ENCODE data around the gene LUC7L.
"Not testable (repeated sequence)": the region's sequence is repeated elsewhere in the genome, so short reads cannot be mapped to it uniquely, and the experiment has no call there.

LUC7L gene

DNA sequence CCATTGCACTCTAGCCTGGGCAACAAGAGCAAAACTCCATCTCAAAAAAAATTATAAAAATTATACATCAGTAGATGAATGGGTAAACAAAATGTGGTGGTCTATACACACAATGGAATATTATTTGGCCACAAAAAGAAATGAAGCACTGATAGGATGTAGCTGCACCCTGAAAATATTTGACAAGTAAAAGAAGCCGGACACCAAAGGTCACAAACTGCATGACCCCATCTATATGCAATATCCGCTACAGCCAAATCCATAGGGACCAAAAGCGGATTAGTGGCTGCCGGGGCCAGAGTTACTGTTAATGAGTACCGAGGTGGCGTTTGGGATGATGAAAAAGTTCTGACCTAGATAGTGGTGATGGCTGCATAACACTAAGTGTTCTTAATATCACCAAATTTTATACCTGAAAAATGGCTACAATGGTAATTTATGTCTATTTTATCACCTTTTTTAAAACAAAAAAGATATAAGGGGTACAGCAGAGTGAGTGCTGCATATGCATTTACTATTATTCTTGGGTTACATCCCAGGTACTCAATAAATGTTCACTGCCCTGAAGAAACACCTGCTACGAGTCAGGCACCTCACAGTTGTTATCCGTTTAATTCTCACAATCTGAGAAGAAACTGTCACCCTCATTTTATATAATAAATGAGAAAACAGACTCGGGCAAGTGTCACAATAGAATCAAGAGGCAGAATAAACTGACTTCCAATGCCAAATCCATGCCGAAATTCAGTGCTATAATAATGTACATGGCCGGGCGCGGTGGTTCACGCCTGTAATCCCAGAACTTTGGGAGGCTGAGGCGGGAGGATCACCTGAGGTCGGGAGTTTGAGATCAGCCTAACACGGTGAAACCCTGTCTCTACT, 49.8 kb downstream of the LUC7L start:
- DNase-seq, result no peak

DNA sequence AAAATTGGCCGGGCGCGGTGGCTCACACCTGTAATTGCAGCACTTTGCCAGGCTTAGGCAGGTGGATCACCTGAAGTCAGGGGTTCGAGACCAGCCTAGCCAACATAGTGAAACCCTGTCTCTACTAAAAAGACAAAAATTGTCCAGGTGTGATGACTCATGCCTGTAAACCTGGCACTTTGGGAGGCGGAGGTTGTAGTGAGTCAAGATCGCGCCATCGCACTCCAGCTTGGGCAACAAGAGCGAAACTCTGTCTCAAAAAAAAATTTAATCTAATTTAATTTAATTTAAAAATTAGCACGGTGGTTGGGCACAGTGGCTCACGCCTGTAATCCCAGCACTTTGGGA, 50.6 kb downstream of the LUC7L start:
- DNase-seq, result no peak

DNA sequence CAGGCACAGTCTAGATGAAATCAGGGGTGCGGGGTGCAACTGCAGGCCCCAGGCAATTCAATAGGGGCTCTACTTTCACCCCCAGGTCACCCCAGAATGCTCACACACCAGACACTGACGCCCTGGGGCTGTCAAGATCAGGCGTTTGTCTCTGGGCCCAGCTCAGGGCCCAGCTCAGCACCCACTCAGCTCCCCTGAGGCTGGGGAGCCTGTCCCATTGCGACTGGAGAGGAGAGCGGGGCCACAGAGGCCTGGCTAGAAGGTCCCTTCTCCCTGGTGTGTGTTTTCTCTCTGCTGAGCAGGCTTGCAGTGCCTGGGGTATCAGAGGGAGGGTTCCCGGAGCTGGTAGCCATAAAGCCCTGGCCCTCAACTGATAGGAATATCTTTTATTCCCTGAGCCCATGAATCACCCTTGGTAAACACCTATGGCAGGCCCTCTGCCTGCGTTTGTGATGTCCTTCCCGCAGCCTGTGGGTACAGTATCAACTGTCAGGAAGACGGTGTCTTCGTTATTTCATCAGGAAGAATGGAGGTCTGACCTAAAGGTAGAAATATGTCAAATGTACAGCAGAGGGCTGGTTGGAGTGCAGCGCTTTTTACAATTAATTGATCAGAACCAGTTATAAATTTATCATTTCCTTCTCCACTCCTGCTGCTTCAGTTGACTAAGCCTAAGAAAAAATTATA, 51.1 kb downstream of the LUC7L start:
- DNase-seq, result no peak

DNA sequence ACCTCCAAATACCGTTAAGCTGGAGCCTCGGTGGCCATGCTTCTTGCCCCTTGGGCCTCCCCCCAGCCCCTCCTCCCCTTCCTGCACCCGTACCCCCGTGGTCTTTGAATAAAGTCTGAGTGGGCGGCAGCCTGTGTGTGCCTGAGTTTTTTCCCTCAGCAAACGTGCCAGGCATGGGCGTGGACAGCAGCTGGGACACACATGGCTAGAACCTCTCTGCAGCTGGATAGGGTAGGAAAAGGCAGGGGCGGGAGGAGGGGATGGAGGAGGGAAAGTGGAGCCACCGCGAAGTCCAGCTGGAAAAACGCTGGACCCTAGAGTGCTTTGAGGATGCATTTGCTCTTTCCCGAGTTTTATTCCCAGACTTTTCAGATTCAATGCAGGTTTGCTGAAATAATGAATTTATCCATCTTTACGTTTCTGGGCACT, 51.8 kb downstream of the LUC7L start:
- no peak for DNase-seq

DNA sequence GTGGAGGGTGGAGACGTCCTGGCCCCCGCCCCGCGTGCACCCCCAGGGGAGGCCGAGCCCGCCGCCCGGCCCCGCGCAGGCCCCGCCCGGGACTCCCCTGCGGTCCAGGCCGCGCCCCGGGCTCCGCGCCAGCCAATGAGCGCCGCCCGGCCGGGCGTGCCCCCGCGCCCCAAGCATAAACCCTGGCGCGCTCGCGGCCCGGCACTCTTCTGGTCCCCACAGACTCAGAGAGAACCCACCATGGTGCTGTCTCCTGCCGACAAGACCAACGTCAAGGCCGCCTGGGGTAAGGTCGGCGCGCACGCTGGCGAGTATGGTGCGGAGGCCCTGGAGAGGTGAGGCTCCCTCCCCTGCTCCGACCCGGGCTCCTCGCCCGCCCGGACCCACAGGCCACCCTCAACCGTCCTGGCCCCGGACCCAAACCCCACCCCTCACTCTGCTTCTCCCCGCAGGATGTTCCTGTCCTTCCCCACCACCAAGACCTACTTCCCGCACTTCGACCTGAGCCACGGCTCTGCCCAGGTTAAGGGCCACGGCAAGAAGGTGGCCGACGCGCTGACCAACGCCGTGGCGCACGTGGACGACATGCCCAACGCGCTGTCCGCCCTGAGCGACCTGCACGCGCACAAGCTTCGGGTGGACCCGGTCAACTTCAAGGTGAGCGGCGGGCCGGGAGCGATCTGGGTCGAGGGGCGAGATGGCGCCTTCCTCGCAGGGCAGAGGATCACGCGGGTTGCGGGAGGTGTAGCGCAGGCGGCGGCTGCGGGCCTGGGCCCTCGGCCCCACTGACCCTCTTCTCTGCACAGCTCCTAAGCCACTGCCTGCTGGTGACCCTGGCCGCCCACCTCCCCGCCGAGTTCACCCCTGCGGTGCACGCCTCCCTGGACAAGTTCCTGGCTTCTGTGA, 52.5 kb downstream of the LUC7L start, which contains the start of gene HBA1:
HBA1 (plus strand) TSS at position 204 of the 906 bp plus-strand sequence; CDS start at position 241, 37 bp downstream.
- not testable (repeated sequence) for DNase-seq

- DNase-seq, result not testable (repeated sequence)
These were observed 53.2 kb downstream of the LUC7L start for GRCh38 chr16:176006-176405.

DNA sequence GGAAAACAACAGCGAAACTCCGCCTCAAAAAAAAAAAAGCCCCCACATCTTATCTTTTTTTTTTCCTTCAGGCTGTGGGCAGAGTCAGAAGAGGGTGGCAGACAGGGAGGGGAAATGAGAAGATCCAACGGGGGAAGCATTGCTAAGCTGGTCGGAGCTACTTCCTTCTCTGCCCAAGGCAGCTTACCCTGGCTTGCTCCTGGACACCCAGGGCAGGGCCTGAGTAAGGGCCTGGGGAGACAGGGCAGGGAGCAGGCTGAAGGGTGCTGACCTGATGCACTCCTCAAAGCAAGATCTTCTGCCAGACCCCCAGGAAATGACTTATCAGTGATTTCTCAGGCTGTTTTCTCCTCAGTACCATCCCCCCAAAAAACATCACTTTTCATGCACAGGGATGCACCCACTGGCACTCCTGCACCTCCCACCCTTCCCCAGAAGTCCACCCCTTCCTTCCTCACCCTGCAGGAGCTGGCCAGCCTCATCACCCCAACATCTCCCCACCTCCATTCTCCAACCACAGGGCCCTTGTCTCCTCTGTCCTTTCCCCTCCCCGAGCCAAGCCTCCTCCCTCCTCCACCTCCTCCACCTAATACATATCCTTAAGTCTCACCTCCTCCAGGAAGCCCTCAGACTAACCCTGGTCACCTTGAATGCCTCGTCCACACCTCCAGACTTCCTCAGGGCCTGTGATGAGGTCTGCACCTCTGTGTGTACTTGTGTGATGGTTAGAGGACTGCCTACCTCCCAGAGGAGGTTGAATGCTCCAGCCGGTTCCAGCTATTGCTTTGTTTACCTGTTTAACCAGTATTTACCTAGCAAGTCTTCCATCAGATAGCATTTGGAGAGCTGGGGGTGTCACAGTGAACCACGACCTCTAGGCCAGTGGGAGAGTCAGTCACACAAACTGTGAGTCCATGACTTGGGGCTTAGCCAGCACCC, 54.0 kb downstream of the LUC7L start:
- no peak for DNase-seq

- peak; percentile 25 for DNase-seq
These were observed 55.1 kb downstream of the LUC7L start for GRCh38 chr16:173928-174769.

DNA sequence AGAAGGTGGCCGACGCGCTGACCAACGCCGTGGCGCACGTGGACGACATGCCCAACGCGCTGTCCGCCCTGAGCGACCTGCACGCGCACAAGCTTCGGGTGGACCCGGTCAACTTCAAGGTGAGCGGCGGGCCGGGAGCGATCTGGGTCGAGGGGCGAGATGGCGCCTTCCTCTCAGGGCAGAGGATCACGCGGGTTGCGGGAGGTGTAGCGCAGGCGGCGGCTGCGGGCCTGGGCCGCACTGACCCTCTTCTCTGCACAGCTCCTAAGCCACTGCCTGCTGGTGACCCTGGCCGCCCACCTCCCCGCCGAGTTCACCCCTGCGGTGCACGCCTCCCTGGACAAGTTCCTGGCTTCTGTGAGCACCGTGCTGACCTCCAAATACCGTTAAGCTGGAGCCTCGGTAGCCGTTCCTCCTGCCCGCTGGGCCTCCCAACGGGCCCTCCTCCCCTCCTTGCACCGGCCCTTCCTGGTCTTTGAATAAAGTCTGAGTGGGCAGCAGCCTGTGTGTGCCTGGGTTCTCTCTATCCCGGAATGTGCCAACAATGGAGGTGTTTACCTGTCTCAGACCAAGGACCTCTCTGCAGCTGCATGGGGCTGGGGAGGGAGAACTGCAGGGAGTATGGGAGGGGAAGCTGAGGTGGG, 55.9 kb downstream of the LUC7L start:
- not testable (repeated sequence) for DNase-seq

DNA sequence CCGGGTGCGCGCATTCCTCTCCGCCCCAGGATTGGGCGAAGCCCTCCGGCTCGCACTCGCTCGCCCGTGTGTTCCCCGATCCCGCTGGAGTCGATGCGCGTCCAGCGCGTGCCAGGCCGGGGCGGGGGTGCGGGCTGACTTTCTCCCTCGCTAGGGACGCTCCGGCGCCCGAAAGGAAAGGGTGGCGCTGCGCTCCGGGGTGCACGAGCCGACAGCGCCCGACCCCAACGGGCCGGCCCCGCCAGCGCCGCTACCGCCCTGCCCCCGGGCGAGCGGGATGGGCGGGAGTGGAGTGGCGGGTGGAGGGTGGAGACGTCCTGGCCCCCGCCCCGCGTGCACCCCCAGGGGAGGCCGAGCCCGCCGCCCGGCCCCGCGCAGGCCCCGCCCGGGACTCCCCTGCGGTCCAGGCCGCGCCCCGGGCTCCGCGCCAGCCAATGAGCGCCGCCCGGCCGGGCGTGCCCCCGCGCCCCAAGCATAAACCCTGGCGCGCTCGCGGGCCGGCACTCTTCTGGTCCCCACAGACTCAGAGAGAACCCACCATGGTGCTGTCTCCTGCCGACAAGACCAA, 56.8 kb downstream of the LUC7L start, which contains the start of gene HBA2:
HBA2 (plus strand) TSS at position 503 of the 568 bp plus-strand sequence; CDS start at position 540, 37 bp downstream.
- DNase-seq, result not testable (repeated sequence)

DNA sequence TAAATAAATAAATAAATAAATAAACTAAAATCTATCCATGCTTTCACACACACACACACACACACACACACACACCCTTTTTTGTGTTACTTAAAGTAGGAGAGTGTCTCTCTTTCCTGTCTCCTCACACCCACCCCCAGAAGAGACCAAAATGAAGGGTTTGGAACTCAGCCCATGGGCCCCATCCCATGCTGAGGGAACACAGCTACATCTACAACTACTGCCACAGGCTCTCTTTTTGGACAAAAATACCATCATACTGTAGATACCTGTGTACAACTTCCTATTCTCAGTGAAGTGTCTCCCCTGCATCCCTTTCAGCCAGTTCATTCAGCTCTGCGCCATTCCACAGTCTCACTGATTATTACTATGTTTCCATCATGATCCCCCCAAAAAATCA, 58.5 kb downstream of the LUC7L start:
- no peak for DNase-seq

- DNase-seq, result peak; percentile 32
These were observed 59.2 kb downstream of the LUC7L start for GRCh38 chr16:170088-170507.

- no peak for DNase-seq
These were observed 60.2 kb downstream of the LUC7L start for GRCh38 chr16:169014-169413.

DNA sequence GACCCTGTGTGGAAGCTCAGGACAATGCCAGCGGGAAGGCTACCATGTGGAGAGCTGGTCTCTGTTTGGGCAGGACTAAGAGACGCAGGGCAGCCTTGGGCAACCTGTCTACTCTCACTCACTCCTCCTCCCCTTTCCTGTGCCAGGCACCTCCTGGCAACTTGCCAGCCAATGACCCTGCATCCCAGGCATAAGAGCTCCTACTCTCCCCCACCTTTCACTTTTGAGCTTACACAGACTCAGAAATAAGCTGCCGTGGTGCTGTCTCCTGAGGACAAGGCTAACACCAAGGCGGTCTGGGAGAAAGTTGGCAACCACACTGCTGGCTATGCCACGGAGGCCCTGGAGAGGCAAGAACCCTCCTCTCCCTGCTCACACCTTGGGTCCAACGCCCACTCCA, 60.8 kb downstream of the LUC7L start:
- DNase-seq, result no peak

DNA sequence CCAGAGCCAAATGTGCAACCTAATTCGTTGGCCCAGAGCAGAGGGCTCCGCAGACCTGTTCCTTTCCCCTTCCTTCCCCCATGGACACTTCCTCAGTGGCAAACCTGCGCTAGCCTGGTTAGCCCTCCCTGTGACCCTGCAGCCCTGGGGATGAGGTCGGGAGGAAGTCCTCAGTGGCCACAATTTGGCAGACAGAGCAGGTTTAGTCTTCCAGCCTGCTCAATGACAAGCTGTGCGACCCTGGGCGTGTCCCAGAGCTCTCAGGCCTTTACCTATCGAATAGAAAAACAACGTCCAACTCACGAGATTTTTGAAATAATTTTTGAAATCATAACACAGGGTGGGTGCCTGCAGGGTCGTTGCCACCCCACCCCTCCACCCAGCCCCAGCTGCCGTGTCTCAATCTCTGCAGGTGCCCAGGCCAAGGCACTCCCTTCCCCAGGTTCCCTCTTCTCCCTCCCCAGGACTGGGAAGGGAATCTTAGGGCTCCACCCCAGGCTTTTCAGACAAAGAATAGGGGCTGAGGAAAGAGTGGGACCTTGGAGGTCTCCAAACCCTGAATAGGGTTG, 62.0 kb downstream of the LUC7L start:
- DNase-seq, result no peak

DNA sequence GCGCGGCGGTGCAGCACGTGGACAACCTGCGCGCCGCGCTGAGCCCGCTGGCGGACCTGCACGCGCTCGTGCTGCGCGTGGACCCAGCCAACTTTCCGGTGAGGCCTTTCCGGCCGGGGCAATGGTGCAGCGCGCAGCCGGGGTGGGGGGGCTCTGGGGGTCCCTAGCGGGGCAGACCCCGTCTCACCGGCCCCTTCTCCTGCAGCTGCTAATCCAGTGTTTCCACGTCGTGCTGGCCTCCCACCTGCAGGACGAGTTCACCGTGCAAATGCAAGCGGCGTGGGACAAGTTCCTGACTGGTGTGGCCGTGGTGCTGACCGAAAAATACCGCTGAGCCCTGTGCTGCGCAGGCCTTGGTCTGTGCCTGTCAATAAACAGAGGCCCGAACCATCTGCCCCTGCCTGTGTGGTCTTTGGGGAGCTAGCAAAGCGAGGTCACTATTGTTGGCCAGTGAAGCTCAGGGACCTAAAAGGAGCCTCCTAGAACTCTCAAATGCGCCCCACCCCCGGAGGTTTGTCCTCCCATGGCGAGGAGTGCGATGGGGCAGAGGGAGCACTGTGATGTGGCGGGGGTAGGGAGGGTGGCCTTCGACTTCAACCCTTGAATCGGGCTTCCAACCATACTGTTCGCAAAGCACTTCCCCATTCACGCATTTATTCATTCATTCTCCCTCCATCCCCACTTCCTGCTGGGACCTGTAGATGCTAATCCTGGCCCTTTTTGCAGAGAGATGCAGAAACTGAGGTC, 62.7 kb downstream of the LUC7L start:
- DNase-seq, result no peak

DNA sequence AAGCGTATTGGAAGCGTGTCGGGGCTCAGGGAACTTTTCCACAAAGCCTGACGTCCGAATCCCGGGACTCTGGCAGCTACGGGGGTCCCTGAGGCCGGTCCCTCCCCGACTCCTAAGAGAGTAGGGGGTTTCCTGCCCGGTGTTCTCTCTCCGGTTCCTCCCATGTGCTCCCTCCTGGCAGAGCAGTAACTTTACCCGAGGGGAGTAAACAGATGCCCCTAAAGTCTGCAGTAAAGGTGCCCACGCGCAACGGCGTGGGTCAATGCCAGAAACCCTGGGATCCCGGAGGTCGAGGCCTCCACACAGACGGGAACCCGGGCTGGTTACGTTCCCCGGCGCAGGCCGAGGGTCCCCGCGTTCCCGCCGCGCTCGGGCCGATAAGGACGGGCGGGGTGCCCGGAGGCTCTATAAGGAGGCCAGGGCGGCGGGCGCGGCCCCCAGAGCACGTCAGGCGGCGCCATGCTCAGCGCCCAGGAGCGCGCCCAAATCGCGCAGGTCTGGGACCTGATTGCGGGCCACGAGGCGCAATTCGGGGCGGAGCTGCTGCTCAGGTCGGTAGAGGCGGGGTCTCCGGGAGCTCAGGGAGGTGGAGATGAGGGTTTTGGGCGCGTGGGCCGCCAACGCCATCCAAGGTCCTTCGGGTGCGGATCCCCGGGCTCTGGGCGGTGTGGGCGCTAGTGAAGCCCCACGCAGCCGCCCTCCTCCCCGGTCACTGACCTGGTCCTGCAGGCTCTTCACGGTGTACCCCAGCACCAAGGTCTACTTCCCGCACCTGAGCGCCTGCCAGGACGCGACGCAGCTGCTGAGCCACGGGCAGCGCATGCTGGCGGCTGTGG, 63.5 kb downstream of the LUC7L start, which contains the start of gene HBM:
HBM (plus strand) TSS at position 440 of the 836 bp plus-strand sequence; CDS start at position 460, 20 bp downstream.
- no peak for DNase-seq

All from fibroblast of skin of back (primary cell).